Osteoblast (primary cell): ENCODE measurements around the gene MEG3. TPM values are rescaled to one million over a fixed set of nuclear protein-coding genes. Genes with fewer than 3 reads are reported as not detected.

Experiments used
- DNase-seq: peaks from one replicate; pipeline ENCODE4 v3.0.0; 2011; ENCODE audit warnings: low spot score, mixed read lengths; ENCODE audit not compliant: insufficient read length; ENCODE audit errors: missing footprints
- H2AFZ ChIP-seq: 2 replicates; pipeline ENCODE4 v1.6.0; 2011; ENCODE audit warnings: mild to moderate bottlenecking, low read length
- H3K27ac ChIP-seq: 2 replicates; pipeline ENCODE4 v1.5.1; 2011; ENCODE audit warnings: mild to moderate bottlenecking, low read depth, low read length, moderate library complexity
- H3K27me3 ChIP-seq: 2 replicates; pipeline ENCODE4 v1.6.0; 2012; ENCODE audit warnings: mild to moderate bottlenecking, control low read depth, inconsistent platforms, low read length, moderate library complexity; ENCODE audit not compliant: insufficient read depth
- H3K36me3 ChIP-seq: 2 replicates; pipeline ENCODE4 v1.5.1; 2011; ENCODE audit warnings: mild to moderate bottlenecking, low read length, control low read depth, moderate library complexity; ENCODE audit not compliant: insufficient read depth
- H3K4me1 ChIP-seq: 2 replicates; pipeline ENCODE4 v1.5.1; 2011; ENCODE audit warnings: mild to moderate bottlenecking, low read length, control low read depth, moderate library complexity; ENCODE audit not compliant: insufficient read depth
- H3K4me2 ChIP-seq: 2 replicates; pipeline ENCODE4 v1.6.0; 2011; ENCODE audit warnings: mild to moderate bottlenecking, low read length; ENCODE audit not compliant: insufficient read depth
- H3K4me3 ChIP-seq: fragments of 200-600 bp; sonication (generic); 3 replicates; pipeline ENCODE4 v1.5.1; 2012; ENCODE audit warnings: mild to moderate bottlenecking, low read length, inconsistent platforms; ENCODE audit not compliant: insufficient read depth
- H3K79me2 ChIP-seq: 2 replicates; pipeline ENCODE4 v1.6.0; 2012; ENCODE audit warnings: mild to moderate bottlenecking, low read length, control low read depth, inconsistent platforms; ENCODE audit not compliant: insufficient read depth
- H3K9me3 ChIP-seq: 2 replicates; pipeline ENCODE4 v1.5.1; 2011; ENCODE audit warnings: low read depth, low read length, control low read depth
- H4K20me1 ChIP-seq: 2 replicates; pipeline ENCODE4 v1.6.0; 2012; ENCODE audit warnings: mild to moderate bottlenecking, low read length, control low read depth; ENCODE audit not compliant: insufficient read depth
- total RNA-seq: library from RNA; depleted of rRNA; stranded (reverse); fragments of >200 nt; gene quantifications from 2 replicates; pipeline ENCODE4 v1.2.3, GENCODE V29; 2012
- TF ChIP-seq, protein P1 (sequence below): IDR thresholded peaks from 2 replicates; pipeline ENCODE4 v1.5.1; 2011; ENCODE audit warnings: mild to moderate bottlenecking, low read depth, low read length, moderate library complexity; ENCODE audit errors: extremely low read depth

MEG3 gene
- total RNA-seq, 1 donor, result 200 TPM

DNA sequence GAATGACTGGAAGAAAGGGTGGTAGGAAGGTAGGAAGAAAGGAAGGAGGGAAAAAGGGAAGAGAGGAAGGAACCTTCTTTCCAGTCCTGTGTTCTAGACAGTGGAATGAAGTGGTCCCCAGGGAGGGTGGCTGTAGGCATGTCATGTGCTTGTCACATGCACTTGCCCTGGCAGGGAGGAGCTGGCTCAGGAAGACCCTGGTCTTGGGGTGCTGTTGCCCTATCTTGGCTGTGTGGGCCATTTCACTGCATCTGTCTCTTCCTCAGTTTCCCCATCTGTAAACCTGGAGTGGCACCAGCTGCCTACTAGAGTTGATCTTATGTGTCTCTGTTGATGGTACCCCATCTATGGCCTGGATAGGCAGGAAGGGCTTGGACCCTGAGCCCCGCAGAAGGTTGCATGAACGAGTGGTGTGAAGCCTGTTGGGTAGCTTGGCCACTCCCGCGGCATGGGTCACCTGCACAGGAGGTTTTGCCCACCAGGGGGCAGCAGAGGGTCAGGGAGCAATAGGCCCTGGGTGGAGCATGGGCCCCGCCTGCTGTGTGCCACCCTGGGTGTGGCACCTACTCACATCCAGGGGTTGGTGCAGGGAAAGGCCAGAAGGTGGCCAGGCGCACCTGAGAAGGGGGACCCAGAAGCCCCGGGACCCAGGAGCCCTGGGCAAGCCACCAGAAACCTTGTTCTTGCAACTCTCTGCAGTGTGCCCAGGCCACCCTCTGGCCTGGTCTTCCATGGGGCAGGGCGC, 25.1 kb downstream of the MEG3 start:
- Histone ChIP-seq H3K4me3 (no peak overlapping the region), H3K27ac (no peak overlapping the region), H3K27me3 (no peaks in the 10 kb centered on the region), H3K4me1 (peaks cover 22% of the 10 kb centered on the region), H2AFZ (no peak overlapping the region), H4K20me1 (peaks cover 82% of the 10 kb centered on the region), H3K4me2 (no peak overlapping the region), H3K9me3 (no peaks in the 10 kb centered on the region), H3K36me3 (peaks cover 50% of the 10 kb centered on the region), H3K79me2 (peaks cover 96% of the 10 kb centered on the region)
- peak; percentile 83 for DNase-seq
- TF ChIP-seq, protein P1, sequence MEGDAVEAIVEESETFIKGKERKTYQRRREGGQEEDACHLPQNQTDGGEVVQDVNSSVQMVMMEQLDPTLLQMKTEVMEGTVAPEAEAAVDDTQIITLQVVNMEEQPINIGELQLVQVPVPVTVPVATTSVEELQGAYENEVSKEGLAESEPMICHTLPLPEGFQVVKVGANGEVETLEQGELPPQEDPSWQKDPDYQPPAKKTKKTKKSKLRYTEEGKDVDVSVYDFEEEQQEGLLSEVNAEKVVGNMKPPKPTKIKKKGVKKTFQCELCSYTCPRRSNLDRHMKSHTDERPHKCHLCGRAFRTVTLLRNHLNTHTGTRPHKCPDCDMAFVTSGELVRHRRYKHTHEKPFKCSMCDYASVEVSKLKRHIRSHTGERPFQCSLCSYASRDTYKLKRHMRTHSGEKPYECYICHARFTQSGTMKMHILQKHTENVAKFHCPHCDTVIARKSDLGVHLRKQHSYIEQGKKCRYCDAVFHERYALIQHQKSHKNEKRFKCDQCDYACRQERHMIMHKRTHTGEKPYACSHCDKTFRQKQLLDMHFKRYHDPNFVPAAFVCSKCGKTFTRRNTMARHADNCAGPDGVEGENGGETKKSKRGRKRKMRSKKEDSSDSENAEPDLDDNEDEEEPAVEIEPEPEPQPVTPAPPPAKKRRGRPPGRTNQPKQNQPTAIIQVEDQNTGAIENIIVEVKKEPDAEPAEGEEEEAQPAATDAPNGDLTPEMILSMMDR, result peak; percentile 70

DNA sequence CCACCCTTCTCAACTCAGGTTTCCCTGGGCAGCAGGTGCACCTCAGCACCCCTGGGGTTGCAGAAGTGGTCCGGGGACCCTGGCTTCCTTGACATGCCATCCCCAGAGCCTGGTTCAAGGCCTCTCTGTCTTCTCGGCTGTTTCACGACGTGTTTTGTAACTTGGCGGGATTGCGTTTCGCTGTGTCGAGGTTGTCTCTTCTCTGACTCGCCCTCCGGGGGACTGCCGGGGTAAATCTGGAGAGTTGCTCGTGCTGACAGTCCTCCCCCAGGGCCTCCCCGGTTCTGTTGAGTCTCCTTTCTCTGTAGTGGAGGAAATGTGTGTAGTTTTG, 25.6 kb downstream of the MEG3 start:
- DNase-seq, result no peak
- Histone ChIP-seq H2AFZ (no peak overlapping the region), H3K27ac (no peak overlapping the region), H3K9me3 (no peaks in the 10 kb centered on the region), H3K4me3 (no peak overlapping the region), H3K27me3 (no peaks in the 10 kb centered on the region), H3K36me3 (peaks cover 49% of the 10 kb centered on the region), H3K4me2 (no peak overlapping the region), H3K79me2 (peaks cover 96% of the 10 kb centered on the region), H4K20me1 (peaks cover 82% of the 10 kb centered on the region), H3K4me1 (peaks cover 17% of the 10 kb centered on the region)
- TF ChIP-seq, protein P1, result no peak

DNA sequence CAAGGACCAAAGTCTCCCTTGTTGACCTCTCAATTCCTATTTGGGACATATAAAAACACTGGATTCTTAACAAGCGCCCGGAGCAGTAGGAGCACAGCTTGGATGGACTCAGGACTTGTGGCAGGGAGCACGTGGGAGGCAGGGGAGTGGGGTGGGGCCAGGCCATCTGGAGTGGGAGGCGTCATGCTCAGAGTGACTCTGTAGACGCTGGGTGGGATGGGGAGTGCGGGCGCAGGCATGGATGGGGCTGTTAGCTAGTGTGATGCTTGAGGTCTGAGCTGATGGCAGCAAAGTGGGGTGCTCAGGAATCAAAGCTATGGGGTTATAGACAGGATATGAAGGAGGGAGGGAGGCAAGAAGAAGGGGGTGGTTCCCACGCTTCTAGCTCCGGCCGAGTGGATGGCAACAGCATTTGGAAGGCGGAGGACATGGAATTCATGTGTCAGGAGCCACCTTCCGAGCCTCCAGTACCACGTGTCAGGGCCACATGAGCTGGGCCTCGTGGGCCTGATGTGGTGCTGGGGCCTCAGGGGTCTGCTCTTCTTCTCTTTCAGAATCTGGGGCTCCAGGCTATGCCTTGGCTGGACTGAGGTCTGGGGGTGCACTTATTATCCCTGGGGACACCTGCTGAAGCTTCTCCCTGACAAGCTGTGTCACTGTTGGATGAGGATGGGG, 26.2 kb downstream of the MEG3 start:
- H3K4me3 ChIP-seq, result no peak overlapping the region
- TF ChIP-seq, protein P1, result no peak
- peak; percentile 57 for DNase-seq
- peaks cover 82% of the 10 kb centered on the region for H4K20me1 ChIP-seq
- H3K27ac ChIP-seq, result no peak overlapping the region
- H2AFZ ChIP-seq, result no peak overlapping the region
- peaks cover 96% of the 10 kb centered on the region for H3K79me2 ChIP-seq
- H3K4me1 ChIP-seq, result peaks cover 17% of the 10 kb centered on the region
- H3K36me3 ChIP-seq, result peaks cover 49% of the 10 kb centered on the region
- H3K9me3 ChIP-seq, result no peaks in the 10 kb centered on the region
- H3K4me2 ChIP-seq, result no peak overlapping the region
- H3K27me3 ChIP-seq, result no peaks in the 10 kb centered on the region

DNA sequence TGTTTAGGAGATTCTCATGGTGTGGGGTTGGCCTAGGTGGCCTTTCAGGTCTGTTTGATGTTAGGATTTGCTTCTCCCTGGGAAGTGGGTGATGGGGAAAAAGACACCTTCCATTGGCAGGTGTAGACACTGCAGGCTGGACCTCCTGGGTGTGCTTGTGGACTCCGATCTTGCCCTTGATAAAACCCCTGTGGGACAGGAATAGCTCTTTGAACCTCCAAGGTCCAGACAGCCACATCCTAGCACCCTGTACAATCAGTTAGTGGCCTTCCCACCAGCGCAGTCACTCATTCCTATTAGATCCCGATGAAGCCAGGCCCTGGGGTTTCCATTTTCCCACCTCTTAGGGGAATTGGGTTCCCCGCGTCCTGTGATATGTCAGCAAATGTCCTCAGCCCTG, 28.5 kb downstream of the MEG3 start:
- H3K4me1 ChIP-seq, result peaks cover 3% of the 10 kb centered on the region
- H3K27ac ChIP-seq, result no peak overlapping the region
- peaks cover 33% of the 10 kb centered on the region for H3K36me3 ChIP-seq
- peaks cover 98% of the 10 kb centered on the region for H3K79me2 ChIP-seq
- no peaks in the 10 kb centered on the region for H3K27me3 ChIP-seq
- H3K4me3 ChIP-seq, result no peak overlapping the region
- TF ChIP-seq, protein P1, result no peak
- H3K9me3 ChIP-seq, result no peaks in the 10 kb centered on the region
- no peak for DNase-seq
- peaks cover 73% of the 10 kb centered on the region for H4K20me1 ChIP-seq
- no peak overlapping the region for H2AFZ ChIP-seq
- no peak overlapping the region for H3K4me2 ChIP-seq
